HUDEP-2 (cell line): ENCODE data around the gene SKA2.
"Not testable (repeated sequence)": the region's sequence is repeated elsewhere in the genome, so short reads cannot be mapped to it uniquely, and the experiment has no call there.

ENCODE experiments used
- DNase-seq, 76 experiments: peaks; one replicate each; lab custom pipeline; 2025; ENCODE audit not compliant: unreplicated experiment in 76 of 76; lab: John Stamatoyannopoulos, UW

SKA2 gene

GRCh38 chr17:59106463-59107305, 48.3 kb downstream of the SKA2 start, which contains the start of gene TRIM37:
TRIM37 (minus strand) TSS chr17:59106880; CDS start chr17:59106461, 419 bp downstream.
- DNase-seq = peak; percentile 53 to 99 (median 96)

GRCh38 chr17:59105852-59106462, 49.0 kb downstream of the SKA2 start:
- DNase-seq = peak in 65 of 76 experiments; percentile 5 to 79 (median 51)

GRCh38 chr17:59101178-59101577, 53.8 kb downstream of the SKA2 start:
- DNase-seq = no peak

GRCh38 chr17:59097876-59098275, 57.1 kb downstream of the SKA2 start:
- no peak for DNase-seq

GRCh38 chr17:59094861-59095530, 60.0 kb downstream of the SKA2 start:
- no peak for DNase-seq

GRCh38 chr17:59093702-59094231, 61.2 kb downstream of the SKA2 start:
- DNase-seq = no peak

- DNase-seq = no peak
These were observed 61.8 kb downstream of the SKA2 start for GRCh38 chr17:59093145-59093701.

- not testable (repeated sequence) for DNase-seq
These were observed 64.4 kb downstream of the SKA2 start for GRCh38 chr17:59090593-59090992.

- DNase-seq = no peak
These were observed 70.8 kb downstream of the SKA2 start for GRCh38 chr17:59084154-59084553.

- no peak for DNase-seq
These were observed 80.5 kb downstream of the SKA2 start for GRCh38 chr17:59074494-59074893.

- no peak for DNase-seq
These were observed 81.0 kb downstream of the SKA2 start for GRCh38 chr17:59073972-59074371.

GRCh38 chr17:59069856-59070255, 85.1 kb downstream of the SKA2 start:
- DNase-seq = no peak

- no peak for DNase-seq
These were observed 87.2 kb downstream of the SKA2 start for GRCh38 chr17:59067756-59068155.

GRCh38 chr17:59067340-59067739, 87.6 kb downstream of the SKA2 start:
- no peak for DNase-seq

- DNase-seq = no peak
These were observed 92.5 kb downstream of the SKA2 start for GRCh38 chr17:59062509-59062908.
